Loucy (cell line): ENCODE data around the gene PCYT2.

Experiments
- CTCF ChIP-seq: fragments of 200-600 bp; sonication (generic); conservative IDR thresholded peaks from 2 replicates; pipeline ENCODE4 v1.5.1; 2014; ENCODE audit warnings: mild to moderate bottlenecking, antibody characterized with exemption, low read length
- EZH2phosphoT487 ChIP-seq: fragments of 200-600 bp; IDR thresholded peaks from 2 replicates; pipeline ENCODE4 v1.6.1; 2018; ENCODE audit warnings: antibody characterized with exemption, mild to moderate bottlenecking, moderate library complexity, borderline replicate concordance

- TF ChIP-seq CTCF (no peak), EZH2phosphoT487 (no peak)
Observed at GRCh38 chr17:81951785-81952684, 40.8 kb upstream of the PCYT2 start.
